ENCODE measurements around the gene WDR59.
"Not testable (repeated sequence)": the region's sequence is repeated elsewhere in the genome, so short reads cannot be mapped to it uniquely, and the experiment has no call there.

The WDR59 gene

DNA sequence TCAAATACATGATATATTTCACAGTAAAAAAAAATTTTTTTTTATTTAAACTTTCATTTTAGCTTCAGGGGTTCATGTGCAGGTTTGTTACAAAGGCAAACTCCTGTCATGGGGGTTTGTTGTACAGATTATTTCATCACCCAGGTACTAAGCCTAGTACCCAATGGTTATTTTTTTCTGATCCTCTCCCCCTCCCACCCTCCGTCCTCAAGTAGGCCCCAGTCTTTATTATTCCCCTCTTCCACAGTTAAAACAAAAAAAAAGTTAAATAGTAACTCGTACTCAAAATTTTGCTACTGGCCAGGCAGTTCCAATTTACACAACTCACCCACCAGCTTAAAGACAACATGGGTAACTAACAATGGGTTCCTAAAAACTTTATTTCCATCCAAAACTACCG, 63.9 kb downstream of the WDR59 start:
- no peaks in the 10 kb centered on the region for H3K27me3 ChIP-seq (ENCODE audit: control insufficient read depth in 2 of 2, insufficient read depth in 2 of 2, low read length in 2 of 2)
- no peak overlapping the region for H3K27ac ChIP-seq (ENCODE audit: low read depth in 2 of 2, low read length in 2 of 2)
- no peaks in the 10 kb centered on the region for H3K9me3 ChIP-seq (ENCODE audit: control insufficient read depth in 2 of 2, low read length in 2 of 2)
- H3K4me1 ChIP-seq (ENCODE audit: control insufficient read depth in 2 of 2, insufficient read depth in 2 of 2, low read length in 2 of 2): no peaks in the 10 kb centered on the region
- no peak overlapping the region for H3K9ac ChIP-seq (ENCODE audit: low read depth in 1 of 2, low read length in 2 of 2)
- H3K36me3 ChIP-seq (ENCODE audit: control insufficient read depth in 2 of 2, insufficient read depth in 2 of 2, low read length in 2 of 2): peaks cover 27 to 31% of the 10 kb centered on the region in 2 donors
- H3K4me3 ChIP-seq (ENCODE audit: low read length in 2 of 2): no peak overlapping the region

DNA sequence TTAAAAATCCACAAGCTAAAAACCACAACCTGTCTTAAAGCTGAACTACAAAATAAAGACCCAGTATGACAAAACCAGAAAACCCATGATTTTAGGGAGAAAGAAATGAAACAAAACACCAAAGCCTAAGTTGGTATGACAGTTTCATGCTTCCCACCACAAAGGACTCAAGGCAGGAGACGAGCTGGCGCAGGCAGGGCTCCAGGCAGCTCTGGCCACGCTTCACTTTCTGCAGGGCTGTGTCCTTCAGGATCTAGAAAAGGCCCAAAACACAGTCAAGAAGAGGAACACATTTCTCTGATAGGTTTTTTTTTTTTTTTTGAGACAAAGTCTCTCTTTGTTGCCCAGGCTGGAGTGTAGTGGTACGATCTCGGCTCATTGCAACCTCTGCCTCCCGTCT, 75.3 kb downstream of the WDR59 start:
- no peak overlapping the region for H3K4me3 ChIP-seq (ENCODE audit: low read length in 2 of 2)
- no peaks in the 10 kb centered on the region for H3K4me1 ChIP-seq (ENCODE audit: control insufficient read depth in 2 of 2, insufficient read depth in 2 of 2, low read length in 2 of 2)
- H3K9ac ChIP-seq (ENCODE audit: low read depth in 1 of 2, low read length in 2 of 2): no peak overlapping the region
- peaks cover 50 to 57% of the 10 kb centered on the region in 2 donors for H3K36me3 ChIP-seq (ENCODE audit: control insufficient read depth in 2 of 2, insufficient read depth in 2 of 2, low read length in 2 of 2)
- peaks cover 12 to 14% of the 10 kb centered on the region in 2 donors for H3K9me3 ChIP-seq (ENCODE audit: control insufficient read depth in 2 of 2, low read length in 2 of 2)
- no peaks in the 10 kb centered on the region for H3K27me3 ChIP-seq (ENCODE audit: control insufficient read depth in 2 of 2, insufficient read depth in 2 of 2, low read length in 2 of 2)
- no peak overlapping the region for H3K27ac ChIP-seq (ENCODE audit: low read depth in 2 of 2, low read length in 2 of 2)

DNA sequence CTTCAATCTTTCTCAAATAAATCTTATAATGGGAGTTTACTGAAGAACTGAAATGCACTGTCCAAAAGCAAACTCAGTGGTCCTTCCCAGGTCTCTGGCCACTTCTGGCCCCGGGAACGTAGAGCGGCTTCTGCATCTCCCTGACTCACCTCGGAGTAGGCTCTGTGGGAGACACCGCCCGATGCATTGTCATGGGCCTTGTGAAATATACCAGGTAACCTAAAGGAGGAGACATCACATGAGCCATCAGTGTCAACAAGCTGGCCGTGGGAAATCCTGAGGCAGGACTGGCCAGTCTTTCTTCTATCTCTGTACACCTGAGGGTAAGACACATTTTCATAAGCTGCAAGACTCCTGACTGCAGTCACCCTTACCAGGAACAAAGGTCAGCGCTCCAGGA, 76.2 kb downstream of the WDR59 start:
- H3K9ac ChIP-seq (ENCODE audit: low read depth in 1 of 2, low read length in 2 of 2); H3K27ac ChIP-seq (ENCODE audit: low read depth in 2 of 2, low read length in 2 of 2); H3K4me3 ChIP-seq (ENCODE audit: low read length in 2 of 2); H3K27me3 ChIP-seq (ENCODE audit: control insufficient read depth in 2 of 2, insufficient read depth in 2 of 2, low read length in 2 of 2); H3K4me1 ChIP-seq (ENCODE audit: control insufficient read depth in 2 of 2, insufficient read depth in 2 of 2, low read length in 2 of 2): not testable (repeated sequence)
- peaks cover 45 to 53% of the 10 kb centered on the region in 2 donors for H3K36me3 ChIP-seq (ENCODE audit: control insufficient read depth in 2 of 2, insufficient read depth in 2 of 2, low read length in 2 of 2)
- peaks cover 12 to 14% of the 10 kb centered on the region in 2 donors for H3K9me3 ChIP-seq (ENCODE audit: control insufficient read depth in 2 of 2, low read length in 2 of 2)

DNA sequence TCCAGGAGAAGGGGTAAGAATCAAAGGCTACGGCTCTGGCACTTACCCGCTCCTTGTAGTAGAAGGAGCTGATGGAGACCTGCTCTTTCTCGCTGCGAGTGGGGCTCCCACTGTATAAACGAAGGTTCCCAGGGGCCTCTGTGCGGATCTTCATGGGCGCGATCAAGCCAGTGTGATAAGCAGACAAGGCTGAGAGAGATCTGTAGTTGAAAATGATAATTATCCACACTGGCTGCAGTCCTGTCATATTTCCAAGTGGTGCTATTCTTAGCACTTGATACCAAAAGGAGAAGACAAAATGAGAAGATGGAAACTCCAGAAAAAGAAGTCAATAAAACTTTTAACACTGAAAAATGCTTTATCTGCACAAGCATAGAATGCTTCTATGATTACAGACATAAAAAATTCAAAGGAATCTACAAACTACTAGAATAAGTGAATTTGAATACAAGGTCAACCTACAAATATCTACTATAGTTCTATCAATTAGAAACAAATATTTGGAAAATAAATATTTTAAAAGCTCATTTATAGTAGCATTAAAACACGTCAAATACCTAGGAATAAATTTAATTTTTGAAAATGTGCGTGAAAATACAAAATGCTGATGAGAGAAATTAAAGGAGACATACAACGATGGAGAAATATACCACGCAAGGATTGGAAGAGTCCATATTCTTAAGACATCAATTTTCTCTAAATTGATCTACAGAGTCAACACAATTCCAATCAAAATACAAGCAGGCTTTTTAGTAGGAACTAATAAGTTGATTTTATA, 80.8 kb downstream of the WDR59 start:
- Histone ChIP-seq H3K4me1 (ENCODE audit: control insufficient read depth in 2 of 2, insufficient read depth in 2 of 2, low read length in 2 of 2) (no peaks in the 10 kb centered on the region), H3K9ac (ENCODE audit: low read depth in 1 of 2, low read length in 2 of 2) (no peak overlapping the region), H3K4me3 (ENCODE audit: low read length in 2 of 2) (no peak overlapping the region), H3K27ac (ENCODE audit: low read depth in 2 of 2, low read length in 2 of 2) (no peak overlapping the region), H3K27me3 (ENCODE audit: control insufficient read depth in 2 of 2, insufficient read depth in 2 of 2, low read length in 2 of 2) (no peaks in the 10 kb centered on the region), H3K9me3 (ENCODE audit: control insufficient read depth in 2 of 2, low read length in 2 of 2) (no peaks in the 10 kb centered on the region), H3K36me3 (ENCODE audit: control insufficient read depth in 2 of 2, insufficient read depth in 2 of 2, low read length in 2 of 2) (peaks cover 41% of the 10 kb centered on the region in 2 donors)

DNA sequence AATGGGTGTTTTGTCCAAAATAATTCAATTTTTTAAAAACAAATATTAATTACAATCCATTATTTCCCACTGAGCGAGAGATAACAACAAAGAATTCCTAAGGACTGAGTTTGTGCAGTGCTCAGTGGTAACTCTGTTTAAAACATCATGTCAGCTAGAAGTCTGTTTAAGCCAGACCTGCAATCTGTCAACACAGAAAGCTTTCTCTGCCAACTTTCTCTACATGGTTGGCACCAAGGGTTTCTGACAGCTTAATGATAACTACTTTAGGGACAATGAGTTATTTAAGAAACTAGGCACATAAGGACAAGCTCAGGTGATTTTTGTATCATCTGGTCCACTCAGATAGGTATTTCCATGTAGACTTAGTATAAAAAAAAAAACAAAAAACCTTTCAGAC, 81.8 kb downstream of the WDR59 start:
- H3K4me3 ChIP-seq (ENCODE audit: low read length in 2 of 2): no peak overlapping the region

DNA sequence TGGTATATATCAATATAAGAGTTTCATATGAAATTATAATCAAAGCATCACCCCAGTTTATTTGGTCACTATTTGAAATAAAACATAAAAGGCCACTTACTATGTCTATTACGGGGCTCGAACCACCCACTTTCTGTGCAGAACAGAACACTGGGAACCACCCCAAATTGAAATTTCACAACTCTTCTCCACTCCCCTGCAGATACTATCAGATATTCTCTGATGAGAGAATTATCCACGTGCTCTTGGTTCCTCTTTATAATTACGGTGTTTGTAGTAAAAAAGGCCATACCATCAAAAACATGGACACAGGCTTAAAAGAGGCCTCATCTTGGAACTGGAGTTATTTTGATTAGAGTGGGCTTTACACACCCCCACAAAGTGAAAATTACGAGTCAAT, 82.8 kb downstream of the WDR59 start:
- Histone ChIP-seq H3K27ac (ENCODE audit: low read depth in 2 of 2, low read length in 2 of 2) (no peak overlapping the region), H3K9ac (ENCODE audit: low read depth in 1 of 2, low read length in 2 of 2) (no peak overlapping the region), H3K36me3 (ENCODE audit: control insufficient read depth in 2 of 2, insufficient read depth in 2 of 2, low read length in 2 of 2) (peaks cover 33 to 34% of the 10 kb centered on the region in 2 donors), H3K9me3 (ENCODE audit: control insufficient read depth in 2 of 2, low read length in 2 of 2) (no peaks in the 10 kb centered on the region), H3K27me3 (ENCODE audit: control insufficient read depth in 2 of 2, insufficient read depth in 2 of 2, low read length in 2 of 2) (no peaks in the 10 kb centered on the region), H3K4me3 (ENCODE audit: low read length in 2 of 2) (no peak overlapping the region), H3K4me1 (ENCODE audit: control insufficient read depth in 2 of 2, insufficient read depth in 2 of 2, low read length in 2 of 2) (no peaks in the 10 kb centered on the region)

More for the DNA sequence above, 81.8 kb downstream of the WDR59 start:
- H3K4me1 ChIP-seq (ENCODE audit: control insufficient read depth in 2 of 2, insufficient read depth in 2 of 2, low read length in 2 of 2): no peaks in the 10 kb centered on the region
- H3K9ac ChIP-seq (ENCODE audit: low read depth in 1 of 2, low read length in 2 of 2): no peak overlapping the region
- H3K27me3 ChIP-seq (ENCODE audit: control insufficient read depth in 2 of 2, insufficient read depth in 2 of 2, low read length in 2 of 2): no peaks in the 10 kb centered on the region
- H3K36me3 ChIP-seq (ENCODE audit: control insufficient read depth in 2 of 2, insufficient read depth in 2 of 2, low read length in 2 of 2): peaks cover 40 to 42% of the 10 kb centered on the region in 2 donors
- H3K9me3 ChIP-seq (ENCODE audit: control insufficient read depth in 2 of 2, low read length in 2 of 2): no peaks in the 10 kb centered on the region
- H3K27ac ChIP-seq (ENCODE audit: low read depth in 2 of 2, low read length in 2 of 2): no peak overlapping the region

DNA sequence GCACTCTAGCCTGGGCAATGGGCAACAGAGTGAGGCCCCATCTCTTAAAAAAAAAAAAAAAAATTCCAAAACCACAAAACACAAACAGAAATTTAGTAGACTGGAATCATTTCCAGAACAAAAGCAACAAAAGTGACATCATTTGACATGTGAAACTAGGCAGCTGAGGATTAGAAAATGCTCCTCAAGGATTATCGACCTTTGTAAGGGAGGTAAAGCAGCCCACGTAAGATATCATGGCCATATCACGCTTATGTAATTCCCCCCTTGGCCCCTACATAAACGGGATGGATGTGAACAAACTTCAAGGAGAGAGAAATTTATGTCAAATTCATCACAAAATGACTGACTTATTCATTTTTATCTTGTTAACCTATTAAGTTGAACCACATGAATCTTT, 83.3 kb downstream of the WDR59 start:
- Histone ChIP-seq H3K27ac (ENCODE audit: low read depth in 2 of 2, low read length in 2 of 2) (no peak overlapping the region), H3K9me3 (ENCODE audit: control insufficient read depth in 2 of 2, low read length in 2 of 2) (no peaks in the 10 kb centered on the region), H3K36me3 (ENCODE audit: control insufficient read depth in 2 of 2, insufficient read depth in 2 of 2, low read length in 2 of 2) (peaks cover 28 to 33% of the 10 kb centered on the region in 2 donors), H3K27me3 (ENCODE audit: control insufficient read depth in 2 of 2, insufficient read depth in 2 of 2, low read length in 2 of 2) (no peaks in the 10 kb centered on the region), H3K4me1 (ENCODE audit: control insufficient read depth in 2 of 2, insufficient read depth in 2 of 2, low read length in 2 of 2) (no peaks in the 10 kb centered on the region), H3K4me3 (ENCODE audit: low read length in 2 of 2) (no peak overlapping the region), H3K9ac (ENCODE audit: low read depth in 1 of 2, low read length in 2 of 2) (no peak overlapping the region)

DNA sequence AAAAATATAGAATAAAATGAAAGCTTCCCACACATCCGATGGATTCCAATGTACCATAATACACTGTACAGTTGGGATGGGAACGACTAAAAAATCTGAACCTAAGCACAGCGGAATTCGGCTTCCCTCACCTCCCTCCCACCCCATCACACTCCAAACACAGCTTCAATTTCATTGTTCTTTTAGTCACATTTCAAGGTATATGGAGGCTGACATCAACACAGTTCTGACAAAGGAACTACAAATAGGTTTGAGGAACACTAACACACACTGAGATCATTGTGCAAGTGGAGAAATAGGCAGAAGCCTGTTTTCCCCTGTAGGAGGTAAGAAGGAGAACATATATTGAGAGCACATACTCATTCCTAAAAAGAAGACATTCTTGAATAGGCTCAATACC, 85.1 kb downstream of the WDR59 start:
- Histone ChIP-seq H3K36me3 (ENCODE audit: control insufficient read depth in 2 of 2, insufficient read depth in 2 of 2, low read length in 2 of 2) (peaks cover 26 to 33% of the 10 kb centered on the region in 2 donors), H3K9me3 (ENCODE audit: control insufficient read depth in 2 of 2, low read length in 2 of 2) (no peaks in the 10 kb centered on the region), H3K27me3 (ENCODE audit: control insufficient read depth in 2 of 2, insufficient read depth in 2 of 2, low read length in 2 of 2) (no peaks in the 10 kb centered on the region), H3K27ac (ENCODE audit: low read depth in 2 of 2, low read length in 2 of 2) (no peak overlapping the region), H3K4me1 (ENCODE audit: control insufficient read depth in 2 of 2, insufficient read depth in 2 of 2, low read length in 2 of 2) (no peaks in the 10 kb centered on the region), H3K4me3 (ENCODE audit: low read length in 2 of 2) (no peak overlapping the region), H3K9ac (ENCODE audit: low read depth in 1 of 2, low read length in 2 of 2) (no peak overlapping the region)

DNA sequence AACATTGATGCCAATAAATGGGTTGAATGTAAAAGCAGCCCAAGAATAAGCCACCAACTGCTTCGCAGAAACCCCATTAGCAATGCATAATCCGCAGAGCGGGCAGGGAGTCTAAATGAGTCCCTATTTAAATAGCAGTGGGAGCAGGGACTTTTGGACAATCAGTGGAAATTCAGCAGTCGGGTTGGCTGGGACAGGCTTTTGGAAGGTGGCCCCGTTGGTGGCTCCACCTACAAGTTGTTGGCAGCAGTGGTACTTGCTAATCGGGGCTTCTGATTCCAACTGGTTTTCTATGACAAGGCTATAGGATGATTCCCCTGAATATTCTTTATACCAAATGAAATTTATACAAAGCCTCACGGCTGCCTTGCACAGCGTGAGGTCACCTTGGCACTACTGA, 86.3 kb downstream of the WDR59 start:
- Histone ChIP-seq H3K9ac (ENCODE audit: low read depth in 1 of 2, low read length in 2 of 2) (no peak overlapping the region), H3K9me3 (ENCODE audit: control insufficient read depth in 2 of 2, low read length in 2 of 2) (no peaks in the 10 kb centered on the region), H3K36me3 (ENCODE audit: control insufficient read depth in 2 of 2, insufficient read depth in 2 of 2, low read length in 2 of 2) (peaks cover 22 to 30% of the 10 kb centered on the region in 2 donors), H3K27me3 (ENCODE audit: control insufficient read depth in 2 of 2, insufficient read depth in 2 of 2, low read length in 2 of 2) (no peaks in the 10 kb centered on the region), H3K4me1 (ENCODE audit: control insufficient read depth in 2 of 2, insufficient read depth in 2 of 2, low read length in 2 of 2) (no peaks in the 10 kb centered on the region), H3K27ac (ENCODE audit: low read depth in 2 of 2, low read length in 2 of 2) (no peak overlapping the region), H3K4me3 (ENCODE audit: low read length in 2 of 2) (no peak overlapping the region)

DNA sequence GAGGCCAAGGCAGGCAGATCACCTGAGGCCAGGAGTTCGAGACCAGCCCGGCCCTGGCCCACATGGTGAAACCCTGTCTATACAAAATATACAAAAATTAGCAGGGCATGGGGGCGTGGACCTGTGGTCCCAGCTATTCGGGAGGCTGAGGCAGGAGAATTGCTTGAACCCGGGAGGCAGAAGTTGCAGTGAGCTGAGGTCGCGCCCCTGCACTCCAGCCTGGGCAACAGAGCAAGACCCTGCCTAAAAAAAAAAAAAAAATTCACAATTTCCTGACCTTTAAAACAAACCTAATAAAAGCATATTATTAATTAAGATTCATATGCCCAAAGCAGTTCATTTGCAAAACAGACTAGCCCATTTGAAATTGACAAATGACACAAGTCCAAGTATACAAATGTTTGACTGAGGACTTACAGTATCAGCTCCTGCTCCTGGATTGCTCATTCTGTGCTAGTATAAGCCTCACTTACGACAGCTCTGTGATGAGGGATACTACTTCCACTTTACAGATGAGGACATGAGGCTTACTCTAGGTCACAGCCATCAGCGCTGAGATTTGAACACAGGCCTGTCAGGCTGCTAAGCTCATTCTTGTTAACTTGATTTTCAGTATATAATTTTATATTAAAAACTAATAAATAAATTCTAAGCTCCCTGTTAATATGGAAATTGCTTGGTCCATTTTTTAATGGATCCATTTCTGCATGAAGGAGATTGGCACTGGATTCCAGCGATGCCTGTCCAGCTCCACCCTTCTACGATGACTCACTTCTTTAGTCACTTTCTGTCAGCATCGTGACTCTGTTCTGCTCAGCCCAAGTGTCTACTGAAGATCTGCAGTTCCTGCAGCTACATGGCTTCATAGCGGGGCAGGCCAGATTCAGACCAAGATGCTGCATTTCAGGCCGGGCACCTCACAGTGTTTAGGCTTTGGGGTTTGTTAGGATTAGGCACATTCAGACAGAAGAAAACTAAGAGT, 88.2 kb downstream of the WDR59 start:
- no peaks in the 10 kb centered on the region for H3K9me3 ChIP-seq (ENCODE audit: control insufficient read depth in 2 of 2, low read length in 2 of 2)
- H3K27me3 ChIP-seq (ENCODE audit: control insufficient read depth in 2 of 2, insufficient read depth in 2 of 2, low read length in 2 of 2): no peaks in the 10 kb centered on the region
- H3K4me3 ChIP-seq (ENCODE audit: low read length in 2 of 2): no peak overlapping the region
- H3K36me3 ChIP-seq (ENCODE audit: control insufficient read depth in 2 of 2, insufficient read depth in 2 of 2, low read length in 2 of 2): peaks cover 25 to 36% of the 10 kb centered on the region in 2 donors
- H3K4me1 ChIP-seq (ENCODE audit: control insufficient read depth in 2 of 2, insufficient read depth in 2 of 2, low read length in 2 of 2): no peaks in the 10 kb centered on the region
- no peak overlapping the region for H3K9ac ChIP-seq (ENCODE audit: low read depth in 1 of 2, low read length in 2 of 2)
- H3K27ac ChIP-seq (ENCODE audit: low read depth in 2 of 2, low read length in 2 of 2): no peak overlapping the region

Data from mucosa of rectum (tissue), 2 donors.